ENCODE data around the gene HRCT1.
"Not testable (repeated sequence)": the region's sequence is repeated elsewhere in the genome, so short reads cannot be mapped to it uniquely, and the experiment has no call there.

HRCT1 gene
- 0 reads per million in 4 experiments for total RNA-seq

GRCh38 chr9:35905912-35906679 lies at the start of gene HRCT1:
HRCT1 (plus strand) TSS chr9:35906202; CDS start chr9:35906288, 86 bp downstream.
- no peak for DNase-seq

GRCh38 chr9:35856206-35856605 lies 49.8 kb upstream of the HRCT1 start:
- no peak for DNase-seq

DNA sequence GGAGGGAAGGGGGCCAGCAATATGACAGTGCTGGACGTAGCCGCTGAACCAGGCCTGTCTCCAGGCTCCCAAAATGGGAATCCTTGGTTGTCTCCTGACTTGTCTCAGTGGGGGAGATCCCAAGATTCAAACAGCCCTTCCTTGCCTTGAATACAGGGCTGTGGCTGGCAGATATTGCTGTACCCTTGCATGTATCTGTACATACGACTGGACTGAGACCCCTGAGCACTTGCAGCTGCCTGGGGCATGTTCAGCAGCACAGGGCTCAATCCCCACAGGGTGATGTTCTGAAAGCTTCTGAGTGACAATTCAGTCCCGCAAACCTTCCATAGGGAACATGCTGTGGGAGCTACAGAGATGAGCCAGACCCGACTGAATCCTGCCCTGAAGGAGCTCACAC lies 49.1 kb upstream of the HRCT1 start:
- DNase-seq, result no peak

- no peak for DNase-seq
These were observed 47.5 kb upstream of the HRCT1 start for GRCh38 chr9:35858458-35858857.

GRCh38 chr9:35859310-35859989 lies 46.6 kb upstream of the HRCT1 start:
- DNase-seq, result no peak

DNA sequence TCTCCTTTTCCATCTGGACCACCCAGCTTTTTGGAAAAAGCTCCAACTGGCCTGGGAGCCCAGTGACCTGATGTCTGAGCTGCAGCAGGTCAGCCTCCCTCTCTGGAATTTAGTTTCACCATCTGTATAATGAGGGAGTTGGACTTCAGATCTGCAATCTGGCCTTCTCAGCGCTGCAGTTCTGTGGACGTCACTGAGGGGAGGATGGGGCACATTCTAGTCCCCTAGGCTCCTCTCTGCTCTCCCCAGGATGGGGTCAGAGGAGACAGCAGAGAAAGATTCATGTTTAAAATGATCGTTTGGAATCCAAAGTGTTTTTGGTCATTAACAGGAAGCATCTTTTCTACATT lies 46.0 kb upstream of the HRCT1 start:
- no peak for DNase-seq

GRCh38 chr9:35861161-35861897 lies 44.7 kb upstream of the HRCT1 start:
- DNase-seq, result no peak

GRCh38 chr9:35862328-35862727 lies 43.7 kb upstream of the HRCT1 start:
- DNase-seq, result no peak

DNA sequence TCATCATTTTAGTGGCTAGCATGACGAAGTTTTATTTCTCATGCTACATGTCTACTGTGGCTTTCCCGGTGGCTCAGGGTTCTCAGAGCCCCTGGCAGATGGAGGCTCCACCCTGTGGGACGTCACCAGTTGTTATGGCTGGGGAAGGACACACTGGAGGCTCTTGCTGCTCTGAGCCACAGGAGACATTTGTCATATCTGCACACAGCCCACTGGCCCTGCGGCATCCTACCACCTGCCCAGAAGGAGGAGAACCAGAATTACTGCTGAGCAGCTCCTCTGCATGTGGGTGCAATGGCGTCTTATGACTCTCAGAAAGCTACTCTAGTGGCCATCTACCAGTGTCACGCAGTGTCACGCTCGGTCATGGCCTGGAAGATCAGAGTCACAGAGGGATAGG lies 42.4 kb upstream of the HRCT1 start:
- no peak for DNase-seq

- DNase-seq, result no peak
These were observed 41.2 kb upstream of the HRCT1 start for GRCh38 chr9:35864695-35865255.

DNA sequence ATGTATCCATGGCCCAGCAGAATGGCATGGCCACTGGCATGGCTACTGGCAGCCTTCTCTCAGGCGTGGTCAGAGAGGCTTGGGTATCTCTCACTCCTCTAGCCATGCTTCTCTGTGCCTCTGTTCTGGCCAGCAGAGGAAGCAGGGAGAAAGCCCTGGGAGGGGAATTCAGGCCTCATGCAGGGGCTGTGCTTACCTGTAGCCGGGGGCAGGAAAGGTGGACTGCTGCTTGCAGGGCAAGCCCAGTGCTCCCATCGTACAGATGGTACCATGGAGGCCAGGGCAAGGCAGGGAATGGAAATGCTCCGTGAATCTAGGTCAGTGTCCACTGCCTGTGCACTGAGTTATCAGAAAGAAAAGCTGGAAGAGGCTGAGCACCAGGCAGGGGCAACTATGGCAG lies 38.5 kb upstream of the HRCT1 start:
- no peak for DNase-seq

DNA sequence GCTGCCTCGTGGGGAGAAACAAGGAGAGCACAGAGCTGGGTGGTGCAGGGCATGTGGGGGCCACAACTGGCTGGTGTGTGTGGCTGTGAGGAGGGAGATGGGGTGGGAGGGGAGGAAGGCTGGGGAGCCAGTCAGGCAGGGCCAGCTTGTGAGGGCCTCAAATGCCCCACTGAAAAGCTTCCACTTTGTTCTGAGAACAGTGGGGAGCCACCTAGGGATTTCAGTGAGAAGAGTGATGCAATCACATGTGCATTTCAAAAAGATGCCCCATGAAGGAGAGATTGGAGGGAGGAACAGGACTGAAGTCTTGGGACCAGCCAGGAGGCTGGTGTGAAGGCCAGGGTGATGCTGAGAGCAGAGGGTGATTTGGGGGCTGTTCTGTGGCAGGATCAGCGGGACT lies 37.1 kb upstream of the HRCT1 start:
- DNase-seq, result no peak

GRCh38 chr9:35869621-35870216 lies 36.3 kb upstream of the HRCT1 start:
- no peak for DNase-seq

DNA sequence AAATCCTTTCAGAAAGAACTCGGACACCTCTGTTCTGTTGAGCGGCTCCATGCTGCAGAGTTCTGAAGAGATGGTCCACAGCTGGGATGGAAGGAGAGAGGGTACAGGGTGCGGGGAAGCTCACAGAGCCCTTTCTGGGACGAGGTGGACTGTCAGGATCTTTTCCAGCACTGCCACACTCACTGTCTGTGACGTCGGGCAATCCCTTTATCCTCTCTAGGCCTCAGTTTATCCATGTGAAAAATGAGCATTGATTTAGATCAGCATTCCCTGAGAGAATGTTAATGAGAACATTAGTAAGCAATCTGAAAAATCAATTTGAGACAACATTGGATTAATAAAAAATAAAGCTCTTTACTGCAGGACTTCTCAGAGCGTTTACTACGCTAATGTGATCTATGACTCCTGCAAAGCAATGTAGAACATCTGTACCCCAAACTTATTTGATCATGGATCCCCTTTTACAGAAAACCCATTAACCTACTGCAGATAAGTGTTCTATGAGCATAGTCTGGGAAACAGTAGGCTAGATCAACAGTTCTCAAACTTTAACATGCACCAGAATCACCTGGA lies 35.6 kb upstream of the HRCT1 start, which contains the start of gene OR13J1:
Gene OR13J1, minus strand, starts transcription at position 51 of the 573 bp plus-strand sequence. Its CDS starts 0 bp downstream, at position 51.
- DNase-seq, result no peak

- DNase-seq, result no peak
These were observed 34.5 kb upstream of the HRCT1 start for GRCh38 chr9:35871545-35871944.

DNA sequence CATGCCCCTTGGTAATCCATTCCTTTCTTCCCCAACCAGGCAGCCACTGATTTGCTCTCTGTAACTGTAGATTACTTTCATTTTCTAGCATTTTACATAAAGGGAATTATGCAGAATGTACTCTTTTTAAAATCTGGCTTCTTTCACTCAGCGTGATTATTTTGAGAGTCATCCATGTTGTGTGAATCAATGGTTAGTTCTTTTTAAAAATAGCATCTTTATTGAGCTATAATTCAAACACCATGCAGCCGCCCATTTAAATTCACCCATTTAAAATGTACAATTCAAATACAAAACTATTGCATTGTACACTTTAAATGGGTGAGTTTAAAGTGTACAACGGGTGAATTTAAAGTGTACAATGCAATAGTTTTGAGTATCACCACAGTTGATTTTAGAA lies 33.5 kb upstream of the HRCT1 start:
- no peak for DNase-seq

DNA sequence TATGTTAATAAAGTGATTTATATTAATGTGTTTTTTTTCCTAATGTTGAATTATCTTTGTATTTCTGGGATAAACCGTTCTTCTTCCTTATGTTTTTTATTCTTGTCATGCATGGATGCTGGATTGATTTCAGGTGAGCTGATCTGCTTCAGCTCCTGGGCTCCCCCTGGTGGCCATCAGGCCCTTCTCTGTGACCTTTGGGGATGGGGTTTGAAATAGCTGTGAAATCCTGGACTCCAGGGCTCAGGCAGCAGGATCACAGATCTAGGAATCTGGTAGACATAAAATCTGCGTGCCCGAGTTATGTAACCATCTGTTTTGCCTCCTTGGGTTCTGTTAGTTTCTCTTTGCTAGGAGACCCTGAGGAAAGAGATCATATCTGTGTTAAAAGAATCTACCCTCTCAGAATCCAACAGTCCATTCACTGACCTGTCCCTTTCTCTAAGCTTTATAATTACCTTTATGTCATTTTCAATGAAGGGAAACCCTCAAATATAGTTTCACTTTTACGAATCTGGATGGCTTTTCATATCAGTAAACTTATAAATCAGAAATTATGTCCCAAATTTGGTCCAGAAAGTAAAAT lies 23.6 kb upstream of the HRCT1 start:
- peak; percentile 76 for DNase-seq

DNA sequence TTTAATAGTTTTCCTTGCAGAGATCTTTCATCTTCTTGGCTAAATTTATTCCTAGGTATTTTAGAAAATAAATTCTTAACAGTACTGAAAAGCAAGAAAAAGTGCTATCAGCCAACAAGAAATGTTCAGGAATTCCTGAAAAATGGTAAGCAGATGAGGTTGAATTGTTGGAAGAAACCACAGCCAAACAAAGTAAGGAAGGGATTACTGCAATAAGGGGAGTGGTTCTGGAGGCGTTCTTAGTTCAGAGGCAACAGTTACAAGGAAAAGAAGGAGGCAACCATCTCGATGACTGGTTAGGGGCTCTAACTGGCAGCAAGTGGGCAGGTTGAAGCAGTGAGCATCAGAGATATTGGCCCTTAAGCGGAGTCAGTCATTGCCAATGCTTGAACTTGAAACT lies 23.0 kb upstream of the HRCT1 start:
- DNase-seq, result no peak

DNA sequence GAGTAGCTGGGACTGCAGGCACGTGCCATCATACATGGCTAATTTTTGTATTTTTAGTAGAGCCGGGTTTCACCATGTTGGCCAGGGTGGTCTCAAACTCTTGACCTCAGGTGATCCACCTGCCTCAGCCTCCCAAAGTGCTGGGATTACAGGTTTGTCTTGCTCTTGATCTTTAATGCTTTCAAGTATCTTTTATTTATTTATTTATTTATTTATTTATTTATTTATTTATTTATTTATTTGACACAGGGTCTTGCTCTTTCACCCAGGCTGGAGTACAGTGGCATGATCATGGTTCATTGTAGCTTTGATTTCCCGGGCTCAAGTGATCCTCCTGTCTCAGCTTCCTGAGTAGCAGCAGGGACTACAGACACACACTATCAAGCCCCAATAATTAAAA lies 21.1 kb upstream of the HRCT1 start:
- DNase-seq, result not testable (repeated sequence)

DNA sequence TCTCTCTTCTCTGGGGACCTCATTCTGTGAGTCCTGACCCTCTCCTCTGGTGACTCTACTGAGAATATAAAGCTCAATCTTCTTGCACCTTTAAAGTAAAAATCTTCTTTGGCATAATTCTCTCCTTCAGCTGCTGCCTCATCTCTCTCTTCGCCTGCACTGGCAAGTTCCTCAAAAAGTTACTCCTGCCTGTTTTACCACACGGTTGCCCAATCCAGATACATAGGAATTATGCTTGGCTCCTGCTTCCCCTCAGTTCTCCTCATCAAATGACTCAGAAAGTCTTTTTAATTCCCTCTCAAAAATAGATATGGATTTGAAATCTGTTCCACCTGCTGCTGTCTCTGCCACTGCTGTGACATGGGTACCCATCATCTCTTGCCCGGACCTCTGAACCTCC lies 14.4 kb upstream of the HRCT1 start:
- no peak for DNase-seq

DNA sequence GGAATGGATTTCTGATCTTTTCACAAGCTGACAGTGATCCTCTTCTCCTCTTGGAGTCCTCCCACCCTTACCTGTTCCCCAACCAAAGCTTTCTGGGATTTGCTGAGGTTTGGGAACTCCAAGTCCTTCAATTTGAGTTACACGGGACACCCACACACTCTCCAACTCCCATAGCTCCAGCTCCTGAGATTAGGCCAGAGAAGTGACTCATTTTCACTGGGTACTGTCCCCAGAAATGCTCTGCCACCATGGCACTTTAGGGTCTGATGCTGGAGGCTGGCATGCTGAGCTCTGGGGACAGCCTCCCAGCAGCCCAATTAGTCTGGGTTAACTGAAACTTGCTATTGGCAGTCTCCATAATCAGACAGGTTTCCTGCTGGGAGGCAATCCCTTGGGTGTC lies 14.0 kb upstream of the HRCT1 start:
- DNase-seq, result no peak

DNA sequence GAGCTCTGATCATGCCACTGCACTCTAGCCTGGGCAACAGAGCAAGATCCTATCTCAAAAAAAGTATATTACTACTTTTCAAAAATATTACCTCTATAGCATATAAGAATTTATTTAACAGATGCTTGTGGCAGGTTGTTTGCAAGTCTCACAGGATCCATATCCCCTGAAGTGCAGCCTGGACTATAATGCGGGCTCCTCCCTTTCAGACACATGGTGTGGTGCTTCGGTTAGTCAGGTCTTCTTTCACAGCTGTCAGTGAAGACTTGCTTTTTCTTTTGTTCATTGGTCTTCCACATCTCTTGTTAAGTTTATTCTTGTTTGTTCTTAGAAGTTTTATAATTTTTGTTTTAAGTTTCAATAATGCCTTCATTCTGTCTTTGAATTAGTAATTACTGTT lies 9.4 kb upstream of the HRCT1 start:
- no peak for DNase-seq
